Measurements from ENCODE around the gene ACTR2.

- TF ChIP-seq SP1 (CRISPR knock-in tag; conservative IDR thresholded peaks at IDR 0.05) (peak; percentile 33; the same call in 1 of the 2 replicates), CTCF (IDR thresholded peaks at IDR 0.05) (no peak), GABPB1 (CRISPR knock-in tag; IDR thresholded peaks at IDR 0.05) (no peak), AFF4 (CRISPR knock-in tag; IDR thresholded peaks at IDR 0.05; ENCODE audit: borderline replicate concordance) (no peak)
Observed at GRCh38 chr2:65275141-65275915, 47.7 kb downstream of the ACTR2 start.

Measured in WTC11 (cell line).